Activated T-cell treated with anti-CD3 and anti-CD28 coated beads for 1 hour (primary cell): ENCODE measurements around the gene RNF213.
"Not testable (repeated sequence)": the region's sequence is repeated elsewhere in the genome, so short reads cannot be mapped to it uniquely, and the experiment has no call there.

Source experiments
- DNase-seq: peaks from one replicate; pipeline ENCODE4 v3.0.0-alpha.2; 2020; ENCODE audit warnings: low read depth

RNF213 gene

GRCh38 chr17:80252871-80253270 lies 7.8 kb upstream of the RNF213 start:
- peak; percentile 81 for DNase-seq

- DNase-seq = no peak
Observed at GRCh38 chr17:80253631-80254395, 6.8 kb upstream of the RNF213 start.

- no peak for DNase-seq
Observed at GRCh38 chr17:80254396-80255251, 6.0 kb upstream of the RNF213 start.

- DNase-seq = no peak
Observed at GRCh38 chr17:80256034-80256350, 4.7 kb upstream of the RNF213 start.

- no peak for DNase-seq
Observed at GRCh38 chr17:80257716-80258213, 2.9 kb upstream of the RNF213 start.

- DNase-seq = not testable (repeated sequence)
Observed at GRCh38 chr17:80258296-80258695, 2.4 kb upstream of the RNF213 start.

- no peak for DNase-seq
Observed at GRCh38 chr17:80259457-80260068, 1.1 kb upstream of the RNF213 start.

GRCh38 chr17:80260069-80260535 lies 550 bp upstream of the RNF213 start:
- DNase-seq = peak; percentile 68

GRCh38 chr17:80261159-80261894 lies 675 bp downstream of the RNF213 start:
- DNase-seq = peak; percentile 58

GRCh38 chr17:80261895-80262279 lies 1.2 kb downstream of the RNF213 start:
- no peak for DNase-seq

GRCh38 chr17:80262291-80262690 lies 1.6 kb downstream of the RNF213 start:
- no peak for DNase-seq

- DNase-seq = no peak
Observed at GRCh38 chr17:80262775-80263244, 2.2 kb downstream of the RNF213 start.

GRCh38 chr17:80263253-80264204 lies 2.9 kb downstream of the RNF213 start:
- peak; percentile 73 for DNase-seq

GRCh38 chr17:80264205-80265075 lies 3.8 kb downstream of the RNF213 start:
- DNase-seq = peak; percentile 47

GRCh38 chr17:80265205-80266068 lies 4.8 kb downstream of the RNF213 start:
- peak; percentile 30 for DNase-seq

- no peak for DNase-seq
Observed at GRCh38 chr17:80267391-80267790, 6.7 kb downstream of the RNF213 start.

- no peak for DNase-seq
Observed at GRCh38 chr17:80268427-80268826, 7.8 kb downstream of the RNF213 start.

GRCh38 chr17:80269405-80269807 lies 8.8 kb downstream of the RNF213 start:
- no peak for DNase-seq

- no peak for DNase-seq
Observed at GRCh38 chr17:80270104-80270503, 9.5 kb downstream of the RNF213 start.
